BLaER1 (cell line): ENCODE measurements around the gene SLC35F1.

Source experiments
- H3K27ac ChIP-seq: shearing (Covaris generic); formaldehyde crosslinking; 2 replicates; pipeline ENCODE4 v1.8.1; 2022
- H3K27me3 ChIP-seq: shearing (Covaris generic); formaldehyde crosslinking; 2 replicates; pipeline ENCODE4 v1.8.1; 2022
- H3K36me3 ChIP-seq: shearing (Covaris generic); formaldehyde crosslinking; 2 replicates; pipeline ENCODE4 v1.8.1; 2022
- H3K4me1 ChIP-seq: shearing (Covaris generic); formaldehyde crosslinking; 2 replicates; pipeline ENCODE4 v1.8.1; 2022
- H3K4me2 ChIP-seq: shearing (Covaris generic); formaldehyde crosslinking; 2 replicates; pipeline ENCODE4 v1.8.1; 2022
- H3K4me3 ChIP-seq: shearing (Covaris generic); formaldehyde crosslinking; 2 replicates; pipeline ENCODE4 v1.8.1; 2022
- H3K9ac ChIP-seq: shearing (Covaris generic); formaldehyde crosslinking; 2 replicates; pipeline ENCODE4 v1.8.1; 2022
- H3K9me3 ChIP-seq: shearing (Covaris generic); formaldehyde crosslinking; 2 replicates; pipeline ENCODE4 v1.8.1; 2022
- H4K20me1 ChIP-seq: shearing (Covaris generic); formaldehyde crosslinking; 2 replicates; pipeline ENCODE4 v1.8.1; 2022
- Cebpa-rat ChIP-seq: shearing (Covaris generic); IDR thresholded peaks from 2 replicates; pipeline ENCODE4 v1.8.1; 2022

The SLC35F1 gene

DNA sequence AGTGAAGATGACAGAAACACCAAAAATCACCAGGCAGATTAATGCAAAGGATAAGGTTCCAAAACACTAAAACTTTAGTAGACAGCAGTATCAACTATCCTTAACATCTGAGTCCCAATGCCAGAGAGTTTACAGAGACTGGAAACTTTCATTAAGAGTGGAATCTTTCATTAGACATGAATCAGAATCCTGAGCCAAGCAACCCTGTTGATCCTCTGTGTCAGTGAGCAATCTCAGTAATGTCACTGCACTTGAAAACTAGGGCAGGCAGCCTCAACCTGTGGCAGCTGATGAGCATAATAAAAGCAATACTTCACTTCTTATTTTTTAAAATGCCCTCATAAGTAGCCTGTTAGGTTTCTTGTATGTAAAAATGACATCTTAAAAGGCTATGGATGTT, 388.3 kb downstream of the SLC35F1 start:
- Histone ChIP-seq H3K27me3 (no peaks in the 10 kb centered on the region), H3K9me3 (no peaks in the 10 kb centered on the region), H3K4me2 (no peak overlapping the region), H3K27ac (no peak overlapping the region), H4K20me1 (no peaks in the 10 kb centered on the region), H3K4me3 (no peak overlapping the region), H3K9ac (no peak overlapping the region), H3K36me3 (no peaks in the 10 kb centered on the region), H3K4me1 (peaks cover 10% of the 10 kb centered on the region)
- TF ChIP-seq Cebpa-rat, result no peak

DNA sequence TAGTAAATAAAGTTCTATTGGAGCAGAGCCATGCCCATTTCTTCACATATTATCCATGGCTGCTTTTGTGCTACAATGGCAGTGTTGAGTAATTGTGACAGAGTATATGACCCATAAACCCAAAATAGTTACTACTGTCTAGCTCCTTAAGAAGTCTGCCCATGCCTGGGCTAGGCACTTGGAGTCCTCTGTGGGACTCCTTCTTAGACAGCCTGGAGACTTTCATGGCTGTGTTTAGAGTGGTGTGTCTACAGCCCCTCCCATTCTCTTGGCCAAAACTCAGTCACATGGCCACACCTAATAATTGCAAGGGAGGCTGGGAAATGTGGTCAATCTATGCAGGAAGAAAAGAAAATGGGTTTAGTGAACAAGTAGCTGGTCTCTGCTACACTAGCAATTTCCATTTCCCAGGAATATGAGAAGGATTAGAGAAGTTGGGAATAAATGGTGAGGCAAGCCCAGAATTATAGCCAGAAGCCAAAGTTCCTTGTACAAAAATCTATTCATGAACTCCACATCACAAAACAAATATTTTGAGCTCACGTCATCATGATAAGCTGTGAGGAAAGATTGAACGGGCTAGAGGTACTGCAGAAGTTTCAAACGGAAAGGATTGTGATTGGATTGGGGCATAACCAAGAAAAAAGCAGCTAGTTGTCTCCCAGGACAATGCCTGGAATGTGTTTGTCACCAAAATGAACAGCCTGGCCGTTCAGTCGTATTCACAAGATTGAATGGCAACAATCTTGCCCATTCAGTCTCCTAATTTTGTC, 389.3 kb downstream of the SLC35F1 start:
- no peaks in the 10 kb centered on the region for H4K20me1 ChIP-seq
- H3K4me1 ChIP-seq, result peaks cover 10% of the 10 kb centered on the region
- H3K4me3 ChIP-seq, result no peak overlapping the region
- no peak overlapping the region for H3K9ac ChIP-seq
- no peaks in the 10 kb centered on the region for H3K9me3 ChIP-seq
- H3K36me3 ChIP-seq, result no peaks in the 10 kb centered on the region
- no peak for TF ChIP-seq Cebpa-rat
- H3K4me2 ChIP-seq, result no peak overlapping the region
- H3K27me3 ChIP-seq, result no peaks in the 10 kb centered on the region
- no peak overlapping the region for H3K27ac ChIP-seq

DNA sequence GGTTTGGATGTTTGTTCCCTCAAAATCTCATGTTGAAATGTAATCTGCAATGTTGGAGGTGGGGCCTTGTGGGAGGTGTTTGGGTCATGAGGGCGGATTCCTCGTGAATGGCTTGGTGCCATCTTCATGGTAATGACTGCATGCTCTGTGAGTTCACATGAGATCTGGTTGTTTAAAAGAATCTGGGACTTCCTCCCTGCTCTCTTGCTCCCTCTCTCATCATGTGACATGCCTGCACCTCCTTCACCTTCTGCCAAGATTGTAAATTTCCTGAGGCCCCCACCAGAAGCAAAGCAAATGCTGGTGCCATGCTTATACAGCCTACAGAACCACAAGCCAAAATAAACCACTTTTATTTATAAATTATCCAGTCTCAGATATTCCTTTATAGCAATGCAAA, 390.8 kb downstream of the SLC35F1 start:
- TF ChIP-seq Cebpa-rat, result no peak
- Histone ChIP-seq H3K4me3 (no peak overlapping the region), H3K9ac (no peak overlapping the region), H3K4me2 (no peak overlapping the region), H3K4me1 (peaks cover 3% of the 10 kb centered on the region), H3K36me3 (no peaks in the 10 kb centered on the region), H4K20me1 (no peaks in the 10 kb centered on the region), H3K27ac (no peak overlapping the region), H3K9me3 (no peaks in the 10 kb centered on the region), H3K27me3 (no peaks in the 10 kb centered on the region)

DNA sequence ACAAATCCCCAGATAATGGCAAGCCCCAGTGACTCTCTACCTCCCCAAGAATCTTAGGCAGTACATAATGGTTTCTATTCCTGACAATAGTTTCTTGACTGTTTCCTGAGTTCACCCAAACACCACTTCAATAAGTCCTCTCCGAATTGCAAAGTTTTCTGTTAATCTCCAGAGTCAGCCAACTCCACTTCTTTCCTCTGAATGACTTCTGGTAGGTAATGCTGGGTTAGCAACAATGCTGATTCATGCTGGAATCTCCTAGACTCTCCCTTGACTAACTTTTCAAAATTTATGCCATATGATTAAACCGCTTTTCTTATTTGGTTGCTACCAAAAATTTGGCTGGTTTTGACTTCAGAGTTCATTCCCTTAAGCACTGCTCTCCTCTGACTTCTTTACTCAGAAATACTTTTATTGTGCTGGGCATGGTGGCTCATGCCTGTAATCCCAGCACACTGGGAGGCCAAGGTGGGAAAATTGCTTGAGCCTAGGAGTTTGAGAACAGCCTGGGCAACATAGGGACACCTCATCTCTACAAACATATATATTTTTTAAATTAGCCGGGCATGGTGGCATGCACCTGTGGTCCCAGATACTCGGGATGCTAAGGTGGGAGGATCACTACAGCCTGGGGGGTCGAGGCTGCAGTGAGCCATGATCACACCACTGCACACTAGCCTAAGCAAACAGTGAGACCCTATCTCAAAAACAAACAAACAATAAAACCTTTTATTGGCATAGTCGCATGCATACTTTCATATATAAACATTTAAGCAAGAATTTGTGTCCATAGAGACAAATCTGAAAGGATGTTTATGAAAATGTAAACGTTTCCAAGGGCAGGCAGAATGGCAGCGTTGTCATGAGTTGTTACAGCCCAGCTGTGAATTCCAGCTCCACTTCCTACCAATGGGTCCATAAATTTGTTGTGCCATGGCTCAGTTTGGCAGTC, 391.7 kb downstream of the SLC35F1 start:
- Histone ChIP-seq H4K20me1 (no peaks in the 10 kb centered on the region), H3K9ac (no peak overlapping the region), H3K4me3 (no peak overlapping the region), H3K27me3 (no peaks in the 10 kb centered on the region), H3K36me3 (no peaks in the 10 kb centered on the region), H3K9me3 (no peaks in the 10 kb centered on the region), H3K27ac (no peak overlapping the region), H3K4me2 (no peak overlapping the region), H3K4me1 (no peaks in the 10 kb centered on the region)
- TF ChIP-seq Cebpa-rat, result no peak

DNA sequence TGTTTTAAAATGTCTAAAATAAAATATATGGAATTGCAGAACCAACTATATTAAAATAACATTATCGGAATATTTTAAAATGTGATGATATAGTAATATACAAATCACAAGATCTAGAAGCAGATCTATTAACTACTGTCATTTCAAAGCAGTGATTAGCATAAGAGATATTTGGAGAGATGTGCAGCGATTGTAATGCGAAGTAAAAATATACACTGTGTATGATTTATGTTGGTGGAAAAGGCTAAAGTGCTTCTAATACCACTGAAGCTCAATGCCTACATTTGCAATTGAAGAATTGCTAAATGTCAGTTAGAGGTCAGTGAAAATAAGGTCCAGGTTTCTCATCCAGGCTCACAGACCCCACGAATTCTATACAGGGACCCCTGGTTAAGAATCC, 392.4 kb downstream of the SLC35F1 start:
- no peaks in the 10 kb centered on the region for H3K27me3 ChIP-seq
- no peaks in the 10 kb centered on the region for H3K4me1 ChIP-seq
- H3K9me3 ChIP-seq, result no peaks in the 10 kb centered on the region
- H4K20me1 ChIP-seq, result no peaks in the 10 kb centered on the region
- H3K4me3 ChIP-seq, result no peak overlapping the region
- TF ChIP-seq Cebpa-rat, result no peak
- no peak overlapping the region for H3K4me2 ChIP-seq
- H3K9ac ChIP-seq, result no peak overlapping the region
- no peak overlapping the region for H3K27ac ChIP-seq
- H3K36me3 ChIP-seq, result no peaks in the 10 kb centered on the region

DNA sequence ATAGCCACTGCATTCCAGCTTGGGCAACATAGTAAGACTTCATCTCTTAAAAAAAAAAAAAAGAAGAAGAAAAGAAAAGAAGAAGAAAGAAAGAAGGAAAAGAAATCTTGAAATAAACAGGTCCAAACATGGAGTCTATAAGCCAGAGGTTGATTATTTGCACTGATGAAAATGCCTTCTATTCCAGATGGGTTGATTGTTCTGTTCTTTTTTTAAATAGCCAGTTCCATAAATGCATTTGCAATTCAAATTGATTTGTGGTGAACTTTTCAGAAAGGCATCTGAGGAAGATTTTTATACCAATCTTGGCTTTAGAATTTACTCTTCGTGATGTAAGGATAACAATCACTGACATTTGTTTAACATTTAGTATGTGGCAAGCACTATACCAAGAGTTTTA, 397.3 kb downstream of the SLC35F1 start:
- Histone ChIP-seq H3K9me3 (no peaks in the 10 kb centered on the region), H3K27ac (no peak overlapping the region), H3K4me3 (no peak overlapping the region), H3K36me3 (no peaks in the 10 kb centered on the region), H3K4me2 (no peak overlapping the region), H3K27me3 (no peaks in the 10 kb centered on the region), H4K20me1 (no peaks in the 10 kb centered on the region), H3K9ac (no peak overlapping the region), H3K4me1 (no peaks in the 10 kb centered on the region)
- no peak for TF ChIP-seq Cebpa-rat

DNA sequence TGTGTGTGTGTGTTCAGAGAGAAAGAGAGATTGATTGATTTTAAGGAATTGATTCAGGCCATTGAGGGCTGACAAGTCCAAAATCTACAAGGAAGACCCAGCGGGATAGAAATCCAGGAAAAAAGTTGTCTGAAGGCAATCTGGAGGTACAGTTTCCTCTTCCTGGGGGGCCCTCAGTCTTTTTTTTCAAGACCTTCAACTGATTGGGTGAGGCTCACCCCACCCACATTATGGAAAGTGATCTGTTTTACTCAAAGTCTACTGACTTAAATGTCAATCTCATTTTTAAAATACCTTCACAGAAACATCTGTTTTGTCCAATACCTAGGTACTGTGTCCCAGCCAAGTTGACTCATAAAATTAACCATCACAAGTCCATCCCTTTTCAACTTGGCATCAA, 398.0 kb downstream of the SLC35F1 start:
- Histone ChIP-seq H3K27ac (no peak overlapping the region), H3K4me2 (no peak overlapping the region), H3K9me3 (no peaks in the 10 kb centered on the region), H3K27me3 (no peaks in the 10 kb centered on the region), H3K36me3 (no peaks in the 10 kb centered on the region), H4K20me1 (no peaks in the 10 kb centered on the region), H3K4me3 (no peak overlapping the region), H3K4me1 (no peaks in the 10 kb centered on the region), H3K9ac (no peak overlapping the region)
- no peak for TF ChIP-seq Cebpa-rat

DNA sequence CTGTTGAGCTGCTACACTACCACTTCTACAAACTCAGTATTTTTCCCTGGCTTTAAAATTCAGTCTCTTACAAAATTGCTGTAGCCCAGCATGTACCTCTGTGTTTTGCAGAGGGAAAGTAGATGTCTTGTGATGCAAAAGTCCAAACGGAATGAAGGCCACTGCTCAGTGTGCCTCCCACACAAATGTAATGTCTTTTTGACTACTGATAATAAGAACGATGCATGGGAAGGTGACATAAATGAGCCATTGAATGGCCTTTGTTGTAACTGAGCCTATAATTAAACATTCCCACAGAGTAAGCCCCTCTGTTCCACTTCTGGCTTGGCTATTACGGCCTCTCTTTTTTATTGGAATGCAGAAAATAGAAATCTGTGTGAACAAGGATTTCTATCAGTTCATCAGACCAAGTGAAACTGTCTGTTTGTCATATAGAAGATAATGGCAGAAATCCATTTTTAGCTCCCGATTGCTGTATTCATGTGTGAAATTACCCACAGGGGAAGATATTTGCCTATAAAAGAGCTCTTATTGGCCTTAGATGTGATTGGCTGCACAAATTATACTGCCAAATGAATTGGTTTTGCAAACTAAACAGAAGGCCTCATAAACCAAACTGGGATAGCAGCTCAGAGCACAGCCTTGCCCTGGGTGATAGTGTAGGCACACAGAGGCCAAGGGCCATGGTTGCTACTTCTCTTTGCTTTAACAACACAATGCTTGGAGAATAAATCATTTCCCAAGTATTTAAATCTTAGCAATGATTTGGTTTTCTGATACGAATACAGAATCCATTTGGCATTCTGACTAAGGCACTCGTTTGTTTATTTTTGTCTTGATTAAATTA, 399.6 kb downstream of the SLC35F1 start:
- no peak overlapping the region for H3K27ac ChIP-seq
- no peak for TF ChIP-seq Cebpa-rat
- no peak overlapping the region for H3K4me2 ChIP-seq
- H3K27me3 ChIP-seq, result no peaks in the 10 kb centered on the region
- no peaks in the 10 kb centered on the region for H4K20me1 ChIP-seq
- no peaks in the 10 kb centered on the region for H3K9me3 ChIP-seq
- H3K4me3 ChIP-seq, result no peak overlapping the region
- no peak overlapping the region for H3K9ac ChIP-seq
- no peaks in the 10 kb centered on the region for H3K36me3 ChIP-seq
- H3K4me1 ChIP-seq, result no peaks in the 10 kb centered on the region

DNA sequence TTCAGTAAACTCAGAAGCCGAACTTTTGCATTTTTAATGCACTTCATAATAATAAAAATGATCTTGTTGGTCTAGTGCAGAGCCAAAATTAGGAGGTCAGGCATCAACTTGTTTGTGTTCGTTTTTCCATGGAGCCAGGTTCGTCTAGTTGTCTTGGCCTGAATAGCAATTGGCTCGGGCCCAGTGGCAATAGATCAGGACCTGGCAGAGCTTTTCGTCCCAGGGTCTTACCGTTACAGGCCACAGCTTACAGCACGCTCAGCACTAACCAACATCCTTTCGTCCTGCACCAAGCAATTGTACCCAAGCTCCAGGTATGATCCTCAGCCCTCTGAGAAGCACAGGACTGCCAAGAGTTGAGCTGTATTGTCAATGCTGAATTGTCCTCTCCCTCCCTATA, 400.5 kb downstream of the SLC35F1 start:
- Histone ChIP-seq H3K4me3 (no peak overlapping the region), H3K27me3 (no peaks in the 10 kb centered on the region), H3K9ac (no peak overlapping the region), H3K4me2 (no peak overlapping the region), H3K36me3 (no peaks in the 10 kb centered on the region), H3K27ac (no peak overlapping the region), H4K20me1 (no peaks in the 10 kb centered on the region), H3K9me3 (no peaks in the 10 kb centered on the region), H3K4me1 (no peaks in the 10 kb centered on the region)
- no peak for TF ChIP-seq Cebpa-rat
